Activated T-cell treated with anti-CD3 and anti-CD28 coated beads, Interleukin-2, amount 50 U/mL, for 4 hours (primary cell): ENCODE results near the gene GFRA4. TPM values are rescaled to one million over a fixed set of nuclear protein-coding genes. Genes with fewer than 3 reads are reported as not detected.

Experiments used
- ATAC-seq, 2 donors: fragments of 200-7000 bp; cut with Tn5 transposase; one replicate each; pipeline ENCODE4 v1.10.0; 2021
- DNase-seq: peaks from one replicate; pipeline ENCODE4 v3.0.0-alpha.2; 2020
- H3K27me3 Mint-ChIP-seq: one replicate; pipeline ENCODE4 v1.8.0; 2021; ENCODE audit warnings: low read depth, mixed read lengths
- H3K36me3 Mint-ChIP-seq: one replicate; pipeline ENCODE4 v1.8.0; 2022; ENCODE audit warnings: mixed read lengths; ENCODE audit not compliant: insufficient read depth
- H3K4me1 Mint-ChIP-seq: one replicate; pipeline ENCODE4 v1.8.0; 2021; ENCODE audit warnings: low read depth, mixed read lengths
- H3K4me3 Mint-ChIP-seq: one replicate; pipeline ENCODE4 v1.8.0; 2021; ENCODE audit warnings: mild to moderate bottlenecking, moderate library complexity, mixed read lengths
- H3K9me3 Mint-ChIP-seq: one replicate; pipeline ENCODE4 v1.8.0; 2021; ENCODE audit warnings: mixed read lengths
- total RNA-seq, 3 donors: library from RNA; stranded (reverse); gene quantifications; one replicate each; pipeline ENCODE4 v1.2.1, GENCODE V29; 2021

Gene GFRA4
- not detected for total RNA-seq

GRCh38 chr20:3663031-3663701 lies at the start of gene GFRA4:
Gene GFRA4, minus strand, starts transcription at chr20:3663399. Its CDS starts 0 bp downstream, at chr20:3663399.
- no peaks in the 10 kb centered on the region for H3K36me3 Mint-ChIP-seq
- H3K4me1 Mint-ChIP-seq, result peaks cover 30% of the 10 kb centered on the region
- H3K27me3 Mint-ChIP-seq, result peaks cover 40% of the 10 kb centered on the region
- DNase-seq (no peak), ATAC-seq (no peak)
- no peak within 1 kb of the TSS for H3K4me3 Mint-ChIP-seq
- H3K9me3 Mint-ChIP-seq, result no peaks in the 10 kb centered on the region

GRCh38 chr20:3712279-3712873 lies 49.2 kb upstream of the GFRA4 start, which contains the start of gene SIGLEC1:
Gene SIGLEC1, minus strand, starts transcription at chr20:3712600. Its CDS starts 5,472 bp downstream, at chr20:3707128.
- Mint-ChIP-seq H3K4me3 (no peak within 1 kb of the TSS), H3K9me3 (no peaks in the 10 kb centered on the region), H3K4me1 (no peaks in the 10 kb centered on the region), H3K36me3 (no peaks in the 10 kb centered on the region), H3K27me3 (peaks cover 9% of the 10 kb centered on the region)
- DNase-seq (no peak), ATAC-seq (no peak)

GRCh38 chr20:3711484-3711941 lies 48.3 kb upstream of the GFRA4 start:
- DNase-seq, result no peak
- Mint-ChIP-seq H3K36me3 (no peaks in the 10 kb centered on the region), H3K9me3 (no peaks in the 10 kb centered on the region), H3K4me3 (no peak overlapping the region), H3K4me1 (no peaks in the 10 kb centered on the region), H3K27me3 (peaks cover 9% of the 10 kb centered on the region)
- ATAC-seq, result no peak

GRCh38 chr20:3710703-3711483 lies 47.7 kb upstream of the GFRA4 start:
- DNase-seq, result peak; percentile 75
- Mint-ChIP-seq H3K27me3 (peaks cover 9% of the 10 kb centered on the region), H3K4me1 (no peaks in the 10 kb centered on the region), H3K4me3 (no peak overlapping the region), H3K9me3 (no peaks in the 10 kb centered on the region), H3K36me3 (no peaks in the 10 kb centered on the region)
- peak; percentile 70 to 78 for ATAC-seq

GRCh38 chr20:3710011-3710466 lies 46.8 kb upstream of the GFRA4 start:
- Mint-ChIP-seq H3K36me3 (no peaks in the 10 kb centered on the region), H3K9me3 (no peaks in the 10 kb centered on the region), H3K27me3 (peaks cover 9% of the 10 kb centered on the region), H3K4me1 (no peaks in the 10 kb centered on the region), H3K4me3 (no peak overlapping the region)
- no peak for DNase-seq
- no peak for ATAC-seq

- H3K36me3 Mint-ChIP-seq, result no peaks in the 10 kb centered on the region
- H3K4me3 Mint-ChIP-seq, result no peak overlapping the region
- no peak for DNase-seq
- no peaks in the 10 kb centered on the region for H3K9me3 Mint-ChIP-seq
- no peak for ATAC-seq
- no peaks in the 10 kb centered on the region for H3K4me1 Mint-ChIP-seq
- peaks cover 13% of the 10 kb centered on the region for H3K27me3 Mint-ChIP-seq
Measured at GRCh38 chr20:3707508-3707899, 44.3 kb upstream of the GFRA4 start.

GRCh38 chr20:3706774-3707507 lies 43.7 kb upstream of the GFRA4 start:
- peaks cover 13% of the 10 kb centered on the region for H3K27me3 Mint-ChIP-seq
- no peaks in the 10 kb centered on the region for H3K9me3 Mint-ChIP-seq
- no peak for DNase-seq
- H3K36me3 Mint-ChIP-seq, result no peaks in the 10 kb centered on the region
- no peak overlapping the region for H3K4me3 Mint-ChIP-seq
- no peaks in the 10 kb centered on the region for H3K4me1 Mint-ChIP-seq
- no peak for ATAC-seq

GRCh38 chr20:3705970-3706739 lies 43.0 kb upstream of the GFRA4 start:
- ATAC-seq, result no peak
- DNase-seq, result no peak
- H3K4me1 Mint-ChIP-seq, result no peaks in the 10 kb centered on the region
- no peaks in the 10 kb centered on the region for H3K9me3 Mint-ChIP-seq
- peaks cover 7% of the 10 kb centered on the region for H3K27me3 Mint-ChIP-seq
- H3K4me3 Mint-ChIP-seq, result no peak overlapping the region
- H3K36me3 Mint-ChIP-seq, result no peaks in the 10 kb centered on the region

GRCh38 chr20:3705491-3705969 lies 42.3 kb upstream of the GFRA4 start:
- Mint-ChIP-seq H3K36me3 (no peaks in the 10 kb centered on the region), H3K9me3 (no peaks in the 10 kb centered on the region), H3K4me3 (no peak overlapping the region), H3K27me3 (peaks cover 7% of the 10 kb centered on the region), H3K4me1 (no peaks in the 10 kb centered on the region)
- ATAC-seq, result no peak
- no peak for DNase-seq

- DNase-seq, result no peak
- ATAC-seq, result no peak
- H3K27me3 Mint-ChIP-seq, result peaks cover 7% of the 10 kb centered on the region
- H3K36me3 Mint-ChIP-seq, result no peaks in the 10 kb centered on the region
- no peaks in the 10 kb centered on the region for H3K9me3 Mint-ChIP-seq
- H3K4me1 Mint-ChIP-seq, result no peaks in the 10 kb centered on the region
- H3K4me3 Mint-ChIP-seq, result no peak overlapping the region
Measured at GRCh38 chr20:3704087-3704486, 40.9 kb upstream of the GFRA4 start.

- H3K36me3 Mint-ChIP-seq, result no peaks in the 10 kb centered on the region
- ATAC-seq, result no peak
- H3K9me3 Mint-ChIP-seq, result no peaks in the 10 kb centered on the region
- H3K27me3 Mint-ChIP-seq, result peaks cover 4% of the 10 kb centered on the region
- H3K4me1 Mint-ChIP-seq, result no peaks in the 10 kb centered on the region
- DNase-seq, result no peak
- no peak overlapping the region for H3K4me3 Mint-ChIP-seq
Measured at GRCh38 chr20:3702611-3703391, 39.6 kb upstream of the GFRA4 start.

- Mint-ChIP-seq H3K27me3 (peaks cover 4% of the 10 kb centered on the region), H3K4me1 (no peaks in the 10 kb centered on the region), H3K4me3 (no peak overlapping the region), H3K36me3 (no peaks in the 10 kb centered on the region), H3K9me3 (no peaks in the 10 kb centered on the region)
- DNase-seq (no peak), ATAC-seq (no peak)
Measured at GRCh38 chr20:3701061-3701998, 38.1 kb upstream of the GFRA4 start.
